ENCODE data around the gene PLCB4. TPM values are rescaled to one million over a fixed set of nuclear protein-coding genes. Genes with fewer than 3 reads are reported as not detected.

Gene PLCB4
- total RNA-seq, 1 donor from 2014 or later = 38.0 TPM

GRCh38 chr20:9407805-9408421 lies 339.0 kb downstream of the PLCB4 start:
- intact Hi-C loops (cut with DNase I) = loop anchor here (1.0 to 10.0 kb wide), 2 partner anchors 202 to 507 kb away; no protein-coding TSS in a partner anchor
- Histone ChIP-seq H3K27ac (no peak overlapping the region), H3K9me3 (no peaks in the 10 kb centered on the region), H3K36me3 (no peaks in the 10 kb centered on the region), H3K4me1 (peaks cover 0 to 4% of the 10 kb centered on the region in 2 donors), H3K27me3 (no peaks in the 10 kb centered on the region), H3K4me3 (no peak overlapping the region)
- DNase-seq (ENCODE audit: low spot score in 2 of 2) = peak in 1 of 2 donors; percentile 78
- TF ChIP-seq CTCF (IDR thresholded peaks at IDR 0.05) = peak; percentile 67 to 86 (median 77)

- no peak for TF ChIP-seq CTCF (IDR thresholded peaks at IDR 0.05)
- peaks cover 0 to 4% of the 10 kb centered on the region in 2 donors for H3K4me1 ChIP-seq
- no peaks in the 10 kb centered on the region for H3K36me3 ChIP-seq
- no peak overlapping the region for H3K27ac ChIP-seq
- H3K9me3 ChIP-seq = no peaks in the 10 kb centered on the region
- H3K4me3 ChIP-seq = no peak overlapping the region
- no peak for DNase-seq (ENCODE audit: low spot score in 2 of 2)
- no peaks in the 10 kb centered on the region for H3K27me3 ChIP-seq
- intact Hi-C loops (cut with DNase I) = loop anchor here (1.0 to 10.0 kb wide), 2 partner anchors 202 to 506 kb away; no protein-coding TSS in a partner anchor
These were observed 339.8 kb downstream of the PLCB4 start for GRCh38 chr20:9408422-9409300.

- Histone ChIP-seq H3K27me3 (no peaks in the 10 kb centered on the region), H3K4me1 (peaks cover 0 to 4% of the 10 kb centered on the region in 2 donors), H3K36me3 (no peaks in the 10 kb centered on the region), H3K27ac (no peak overlapping the region), H3K9me3 (no peaks in the 10 kb centered on the region), H3K4me3 (no peak overlapping the region)
- intact Hi-C loops (cut with DNase I) = loop anchor here (10.0 kb wide), 1 partner anchor 505 kb away; no protein-coding TSS in a partner anchor
- no peak for DNase-seq (ENCODE audit: low spot score in 2 of 2)
- TF ChIP-seq CTCF (IDR thresholded peaks at IDR 0.05) = no peak
These were observed 340.5 kb downstream of the PLCB4 start for GRCh38 chr20:9409352-9409751.

GRCh38 chr20:9409981-9410380 lies 341.1 kb downstream of the PLCB4 start:
- Histone ChIP-seq H3K4me3 (no peak overlapping the region), H3K36me3 (no peaks in the 10 kb centered on the region), H3K27me3 (no peaks in the 10 kb centered on the region), H3K27ac (no peak overlapping the region), H3K4me1 (peaks cover 0 to 4% of the 10 kb centered on the region in 2 donors), H3K9me3 (no peaks in the 10 kb centered on the region)
- no peak for TF ChIP-seq CTCF (IDR thresholded peaks at IDR 0.05)
- no peak for DNase-seq (ENCODE audit: low spot score in 2 of 2)
- intact Hi-C loops (cut with DNase I) = loop anchor here (10.0 kb wide), 1 partner anchor 505 kb away; no protein-coding TSS in a partner anchor

GRCh38 chr20:9411833-9412232 lies 342.9 kb downstream of the PLCB4 start:
- no peak overlapping the region for H3K27ac ChIP-seq
- intact Hi-C loops (cut with DNase I) = no loop called here
- H3K36me3 ChIP-seq = no peaks in the 10 kb centered on the region
- no peak overlapping the region for H3K4me3 ChIP-seq
- DNase-seq (ENCODE audit: low spot score in 2 of 2) = no peak
- no peaks in the 10 kb centered on the region for H3K27me3 ChIP-seq
- TF ChIP-seq CTCF (IDR thresholded peaks at IDR 0.05) = no peak
- no peaks in the 10 kb centered on the region for H3K9me3 ChIP-seq
- peaks cover 0 to 4% of the 10 kb centered on the region in 2 donors for H3K4me1 ChIP-seq
